PC-9 (cell line): ENCODE results near the gene CHSY1. TPM values are rescaled to one million over a fixed set of nuclear protein-coding genes. Genes with fewer than 3 reads are reported as not detected.

Experiments
- BruUV-seq: library from RNA; stranded (reverse); fragments of 400-500 nt; replicated peaks from 2 replicates; lab custom pipeline; 2021; lab: Mats Ljungman, UMichigan
- CTCF ChIA-PET: fragments of 300-600 bp; sonication (Branson Sonifier 250); formaldehyde crosslinking; loops from one replicate; lab custom pipeline; 2022; ENCODE audit warnings: antibody characterized with exemption; lab: Charles Lee
- POLR2A ChIA-PET: fragments of 300-600 bp; sonication (Branson Sonifier 250); formaldehyde crosslinking; loops from one replicate; lab custom pipeline; 2022; ENCODE audit warnings: antibody characterized with exemption; ENCODE audit not compliant: unreplicated experiment; lab: Charles Lee
- DNase-seq, 2 experiments: peaks; one replicate each; pipeline versions ENCODE4 v3.0.0 to v3.0.0-alpha.2; 2015 to 2022; ENCODE audit warnings: mixed read lengths in 1 of 2
- H2AFZ ChIP-seq: fragments of 200-600 bp; sonication (generic); 2 replicates; pipeline ENCODE4 v1.8.1; 2017; ENCODE audit warnings: antibody characterized with exemption
- H3F3A ChIP-seq: fragments of 200-600 bp; sonication (generic); 2 replicates; pipeline ENCODE4 v1.8.1; 2017; ENCODE audit warnings: antibody characterized with exemption, mild to moderate bottlenecking, low read depth; ENCODE audit not compliant: insufficient read depth
- H3K27ac ChIP-seq: fragments of 200-600 bp; sonication (generic); 2 replicates; pipeline ENCODE4 v1.6.1; 2016; ENCODE audit warnings: mixed run types
- H3K27me3 ChIP-seq: fragments of 200-600 bp; sonication (generic); 2 replicates; pipeline ENCODE4 v1.6.1; 2016; ENCODE audit warnings: low read depth, mixed run types; ENCODE audit not compliant: insufficient read depth
- H3K36me3 ChIP-seq: fragments of 200-600 bp; sonication (generic); 2 replicates; pipeline ENCODE4 v1.6.1; 2016; ENCODE audit warnings: low read depth, mixed run types
- H3K4me1 ChIP-seq: fragments of 200-600 bp; sonication (generic); replicated peaks from 2 replicates; pipeline ENCODE4 v1.6.1; 2016; ENCODE audit warnings: mixed run types; ENCODE audit not compliant: insufficient read depth
- H3K4me2 ChIP-seq: fragments of 200-600 bp; sonication (generic); 2 replicates; pipeline ENCODE4 v1.6.1; 2017; ENCODE audit warnings: mixed run types
- H3K4me3 ChIP-seq: fragments of 200-600 bp; sonication (generic); 2 replicates; pipeline ENCODE4 v1.6.1; 2016; ENCODE audit warnings: mixed run types
- H3K79me2 ChIP-seq: fragments of 200-600 bp; sonication (generic); 2 replicates; pipeline ENCODE4 v1.6.1; 2017; ENCODE audit warnings: low read depth, mixed run types
- H3K9me2 ChIP-seq: fragments of 200-600 bp; sonication (generic); 2 replicates; pipeline ENCODE4 v1.8.1; 2017; ENCODE audit warnings: mild to moderate bottlenecking; ENCODE audit not compliant: insufficient read depth
- H3K9me3 ChIP-seq: fragments of 200-600 bp; sonication (generic); 2 replicates; pipeline ENCODE4 v1.8.1; 2016; ENCODE audit warnings: low read depth; ENCODE audit not compliant: insufficient read depth
- H4K20me1 ChIP-seq: fragments of 200-600 bp; sonication (generic); 2 replicates; pipeline ENCODE4 v1.8.1; 2017; ENCODE audit not compliant: insufficient read depth
- EZH2 ChIP-seq: fragments of 200-600 bp; sonication (generic); IDR thresholded peaks from 2 replicates; pipeline ENCODE4 v1.8.0; 2017; ENCODE audit warnings: antibody characterized with exemption, low read depth
- intact Hi-C: fragments of 100-400 bp; cut with micrococcal nuclease; formaldehyde crosslinking; loops from one replicate; pipeline ENCODE4 v1.10.0; 2022; ENCODE audit not compliant: unreplicated experiment
- total RNA-seq: library from RNA; stranded (reverse); gene quantifications from 2 replicates; pipeline ENCODE4 v1.2.3, GENCODE V29; 2021
- TF ChIP-seq, protein P1 (sequence below): fragments of 200-600 bp; sonication (generic); conservative IDR thresholded peaks from 2 replicates; pipeline ENCODE4 v1.6.1; 2017; ENCODE audit warnings: mixed run types, antibody characterized with exemption, mild to moderate bottlenecking, moderate library complexity

Gene CHSY1
- total RNA-seq, 1 experiment from 2014 or later: 10.7 TPM

GRCh38 chr15:101157721-101158120 is 94.1 kb downstream of the CHSY1 start:
- POLR2A ChIA-PET: no interaction called here
- BruUV-seq: no TSS peak
- Histone ChIP-seq H3K4me2 (no peak overlapping the region), H3K9me3 (no peaks in the 10 kb centered on the region), H4K20me1 (no peaks in the 10 kb centered on the region), H3K4me1 (no peaks in the 10 kb centered on the region), H3K27ac (no peak overlapping the region), H3F3A (no peaks in the 10 kb centered on the region), H3K4me3 (no peak overlapping the region), H3K9me2 (no peaks in the 10 kb centered on the region), H2AFZ (no peak overlapping the region), H3K27me3 (no peaks in the 10 kb centered on the region), H3K36me3 (no peaks in the 10 kb centered on the region), H3K79me2 (no peaks in the 10 kb centered on the region)
- DNase-seq: no peak
- intact Hi-C loops: no loop called here
- CTCF ChIA-PET: no interaction called here
- TF ChIP-seq, protein P1, sequence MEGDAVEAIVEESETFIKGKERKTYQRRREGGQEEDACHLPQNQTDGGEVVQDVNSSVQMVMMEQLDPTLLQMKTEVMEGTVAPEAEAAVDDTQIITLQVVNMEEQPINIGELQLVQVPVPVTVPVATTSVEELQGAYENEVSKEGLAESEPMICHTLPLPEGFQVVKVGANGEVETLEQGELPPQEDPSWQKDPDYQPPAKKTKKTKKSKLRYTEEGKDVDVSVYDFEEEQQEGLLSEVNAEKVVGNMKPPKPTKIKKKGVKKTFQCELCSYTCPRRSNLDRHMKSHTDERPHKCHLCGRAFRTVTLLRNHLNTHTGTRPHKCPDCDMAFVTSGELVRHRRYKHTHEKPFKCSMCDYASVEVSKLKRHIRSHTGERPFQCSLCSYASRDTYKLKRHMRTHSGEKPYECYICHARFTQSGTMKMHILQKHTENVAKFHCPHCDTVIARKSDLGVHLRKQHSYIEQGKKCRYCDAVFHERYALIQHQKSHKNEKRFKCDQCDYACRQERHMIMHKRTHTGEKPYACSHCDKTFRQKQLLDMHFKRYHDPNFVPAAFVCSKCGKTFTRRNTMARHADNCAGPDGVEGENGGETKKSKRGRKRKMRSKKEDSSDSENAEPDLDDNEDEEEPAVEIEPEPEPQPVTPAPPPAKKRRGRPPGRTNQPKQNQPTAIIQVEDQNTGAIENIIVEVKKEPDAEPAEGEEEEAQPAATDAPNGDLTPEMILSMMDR: no peak
- no peak for TF ChIP-seq EZH2

- no TSS peak for BruUV-seq
- Histone ChIP-seq H3K27me3 (no peaks in the 10 kb centered on the region), H3K36me3 (no peaks in the 10 kb centered on the region), H3K9me3 (no peaks in the 10 kb centered on the region), H3K4me1 (no peaks in the 10 kb centered on the region), H3K9me2 (no peaks in the 10 kb centered on the region), H3K4me3 (no peak overlapping the region), H3K4me2 (no peak overlapping the region), H3F3A (no peaks in the 10 kb centered on the region), H4K20me1 (no peaks in the 10 kb centered on the region), H3K27ac (no peak overlapping the region), H3K79me2 (no peaks in the 10 kb centered on the region), H2AFZ (no peak overlapping the region)
- ChIA-PET POLR2A (interaction anchor here (0.6 kb wide), 1 partner anchor 521 kb away, joined by 6 read pairs; no protein-coding TSS in a partner anchor), CTCF (no interaction called here)
- TF ChIP-seq EZH2: no peak
- TF ChIP-seq, protein P1: no peak
- no peak for DNase-seq
- intact Hi-C loops: no loop called here
Observed at GRCh38 chr15:101156509-101157159, 95.2 kb downstream of the CHSY1 start.

- intact Hi-C loops: no loop called here
- Histone ChIP-seq H3K79me2 (no peaks in the 10 kb centered on the region), H3K4me3 (no peak overlapping the region), H3K4me1 (no peaks in the 10 kb centered on the region), H3K4me2 (no peak overlapping the region), H2AFZ (no peak overlapping the region), H3K9me2 (no peaks in the 10 kb centered on the region), H3K27ac (no peak overlapping the region), H3F3A (no peaks in the 10 kb centered on the region), H3K36me3 (no peaks in the 10 kb centered on the region), H3K27me3 (no peaks in the 10 kb centered on the region), H3K9me3 (no peaks in the 10 kb centered on the region), H4K20me1 (no peaks in the 10 kb centered on the region)
- no peak for DNase-seq
- no peak for TF ChIP-seq EZH2
- TF ChIP-seq, protein P1: no peak
- CTCF ChIA-PET: no interaction called here
- POLR2A ChIA-PET: interaction anchor here (0.6 kb wide), 1 partner anchor 522 kb away, joined by 6 read pairs; no protein-coding TSS in a partner anchor
- BruUV-seq: no TSS peak
Observed at GRCh38 chr15:101156061-101156460, 95.8 kb downstream of the CHSY1 start.
